Measurements from ENCODE around the gene ADAMTSL1.
"Not testable (repeated sequence)": the region's sequence is repeated elsewhere in the genome, so short reads cannot be mapped to it uniquely, and the experiment has no call there.

ADAMTSL1 gene

DNA sequence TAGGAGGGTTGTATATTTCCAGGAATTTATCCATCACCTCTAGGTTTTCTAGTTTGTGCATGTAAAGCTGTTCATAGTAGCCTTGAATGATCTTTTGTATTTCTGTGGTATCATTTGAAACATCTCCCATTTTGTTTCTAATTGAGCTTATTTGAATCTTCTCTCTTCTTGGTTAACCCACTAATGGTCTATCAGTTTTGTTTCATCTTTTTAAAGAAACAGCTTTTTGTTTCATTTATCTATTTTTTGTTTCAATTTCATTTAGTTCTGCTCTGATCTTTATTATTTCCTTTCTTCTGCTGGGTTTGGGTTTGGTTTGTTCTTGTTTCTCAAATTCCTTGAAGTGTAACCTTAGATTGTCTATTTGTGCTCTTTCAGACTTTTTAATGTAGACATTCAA is 401.0 kb downstream of the ADAMTSL1 start:
- not testable (repeated sequence) for H3K9ac ChIP-seq (ENCODE audit: low read length); H3K27me3 ChIP-seq (ENCODE audit: control insufficient read depth, insufficient read depth, low read length); H3K4me3 ChIP-seq (ENCODE audit: low read length); H3K36me3 ChIP-seq (ENCODE audit: control insufficient read depth, insufficient read depth, low read length); H3K27ac ChIP-seq (ENCODE audit: low read depth, low read length); H3K4me1 ChIP-seq (ENCODE audit: control insufficient read depth, insufficient read depth, low read length)

DNA sequence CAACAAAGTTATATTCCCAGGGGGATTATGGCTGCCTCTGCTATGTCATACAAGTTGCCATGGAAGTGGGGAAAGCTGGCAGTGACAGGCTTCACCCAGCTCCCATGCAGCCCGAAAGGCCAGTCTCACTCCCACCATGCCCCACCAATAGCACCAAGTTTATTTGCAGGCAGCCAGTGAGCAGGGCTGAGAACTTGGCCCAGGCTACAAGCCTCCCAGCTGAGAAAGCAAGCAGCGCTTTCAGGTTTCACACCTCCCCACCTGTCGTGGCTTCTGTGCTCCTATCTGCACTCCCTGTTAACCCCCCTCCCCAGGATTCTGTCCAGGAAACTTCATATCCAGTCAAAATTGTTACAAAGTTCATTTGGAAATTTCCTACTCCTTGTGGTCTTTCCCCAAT is 404.0 kb downstream of the ADAMTSL1 start:
- Histone ChIP-seq H3K27ac (ENCODE audit: low read depth, low read length) (no peak overlapping the region), H3K27me3 (ENCODE audit: control insufficient read depth, insufficient read depth, low read length) (no peaks in the 10 kb centered on the region), H3K36me3 (ENCODE audit: control insufficient read depth, insufficient read depth, low read length) (no peaks in the 10 kb centered on the region), H3K4me1 (ENCODE audit: control insufficient read depth, insufficient read depth, low read length) (no peaks in the 10 kb centered on the region), H3K4me3 (ENCODE audit: low read length) (no peak overlapping the region), H3K9ac (ENCODE audit: low read length) (no peak overlapping the region)

DNA sequence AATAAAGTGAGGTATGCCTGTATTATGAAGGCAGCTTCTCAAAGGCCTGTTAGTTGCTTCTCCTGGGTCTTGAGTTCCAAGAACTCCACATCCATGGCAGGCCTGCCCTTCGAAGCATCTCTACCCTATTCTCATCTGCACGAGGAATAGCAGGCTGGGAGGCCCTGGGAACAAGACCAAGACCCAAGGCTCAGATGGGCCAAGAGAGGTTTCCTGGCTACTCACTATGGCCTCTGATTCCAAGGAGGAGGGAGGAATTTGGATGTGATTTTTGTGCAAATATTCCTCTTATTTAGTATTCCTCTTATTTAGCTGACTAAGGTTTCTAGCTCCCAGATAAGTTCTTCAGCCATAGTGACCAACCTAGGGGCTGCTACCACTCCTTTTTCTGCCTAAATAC is 407.8 kb downstream of the ADAMTSL1 start:
- H3K27me3 ChIP-seq (ENCODE audit: control insufficient read depth, insufficient read depth, low read length), result no peaks in the 10 kb centered on the region
- H3K4me3 ChIP-seq (ENCODE audit: low read length), result no peak overlapping the region
- H3K27ac ChIP-seq (ENCODE audit: low read depth, low read length), result no peak overlapping the region
- no peak overlapping the region for H3K9ac ChIP-seq (ENCODE audit: low read length)
- no peaks in the 10 kb centered on the region for H3K36me3 ChIP-seq (ENCODE audit: control insufficient read depth, insufficient read depth, low read length)
- H3K4me1 ChIP-seq (ENCODE audit: control insufficient read depth, insufficient read depth, low read length), result no peaks in the 10 kb centered on the region

DNA sequence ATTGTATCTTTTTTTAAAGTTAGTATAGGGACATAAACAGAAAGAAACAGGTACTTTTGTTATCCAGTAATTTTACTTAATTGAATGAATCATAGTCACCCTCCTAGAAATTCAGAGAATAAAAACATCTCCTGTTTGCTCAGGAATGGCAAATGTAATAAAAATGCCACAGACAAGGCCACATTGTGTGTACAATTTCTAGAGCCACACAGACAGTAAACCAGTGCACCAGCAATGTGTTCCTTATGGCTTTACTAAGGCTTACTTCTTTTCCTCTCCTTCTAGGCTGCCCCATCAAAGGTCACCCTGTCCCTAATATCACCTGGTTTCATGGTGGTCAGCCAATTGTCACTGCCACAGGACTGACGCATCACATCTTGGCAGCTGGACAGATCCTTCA is 413.6 kb downstream of the ADAMTSL1 start:
- no peaks in the 10 kb centered on the region for H3K27me3 ChIP-seq (ENCODE audit: control insufficient read depth, insufficient read depth, low read length)

DNA sequence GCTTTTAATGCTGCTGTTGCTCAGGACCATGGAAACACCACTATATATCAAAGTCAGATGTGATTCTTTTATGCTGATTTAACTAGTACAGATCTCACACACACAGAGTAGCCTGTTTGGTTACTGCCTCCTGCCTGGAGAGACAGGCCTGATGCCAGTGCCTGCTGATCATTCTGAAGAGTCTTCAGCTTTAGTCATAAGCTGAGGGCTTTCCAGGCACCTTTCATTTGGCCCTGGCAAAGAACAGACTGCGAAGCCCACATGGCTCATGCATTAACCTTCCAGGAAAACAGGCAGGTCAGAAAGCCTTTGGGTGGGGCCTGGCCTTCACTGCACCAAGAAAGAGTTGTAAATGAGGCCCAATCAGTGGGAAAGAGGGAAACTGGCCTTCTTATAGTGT is 414.3 kb downstream of the ADAMTSL1 start:
- H3K36me3 ChIP-seq (ENCODE audit: control insufficient read depth, insufficient read depth, low read length), result no peaks in the 10 kb centered on the region
- H3K4me3 ChIP-seq (ENCODE audit: low read length), result no peak overlapping the region
- no peak overlapping the region for H3K9ac ChIP-seq (ENCODE audit: low read length)
- H3K27me3 ChIP-seq (ENCODE audit: control insufficient read depth, insufficient read depth, low read length), result no peaks in the 10 kb centered on the region
- no peaks in the 10 kb centered on the region for H3K4me1 ChIP-seq (ENCODE audit: control insufficient read depth, insufficient read depth, low read length)
- no peak overlapping the region for H3K27ac ChIP-seq (ENCODE audit: low read depth, low read length)

More for the DNA sequence above, 413.6 kb downstream of the ADAMTSL1 start:
- Histone ChIP-seq H3K36me3 (ENCODE audit: control insufficient read depth, insufficient read depth, low read length) (no peaks in the 10 kb centered on the region), H3K4me3 (ENCODE audit: low read length) (no peak overlapping the region), H3K27ac (ENCODE audit: low read depth, low read length) (no peak overlapping the region), H3K9ac (ENCODE audit: low read length) (no peak overlapping the region), H3K4me1 (ENCODE audit: control insufficient read depth, insufficient read depth, low read length) (no peaks in the 10 kb centered on the region)

DNA sequence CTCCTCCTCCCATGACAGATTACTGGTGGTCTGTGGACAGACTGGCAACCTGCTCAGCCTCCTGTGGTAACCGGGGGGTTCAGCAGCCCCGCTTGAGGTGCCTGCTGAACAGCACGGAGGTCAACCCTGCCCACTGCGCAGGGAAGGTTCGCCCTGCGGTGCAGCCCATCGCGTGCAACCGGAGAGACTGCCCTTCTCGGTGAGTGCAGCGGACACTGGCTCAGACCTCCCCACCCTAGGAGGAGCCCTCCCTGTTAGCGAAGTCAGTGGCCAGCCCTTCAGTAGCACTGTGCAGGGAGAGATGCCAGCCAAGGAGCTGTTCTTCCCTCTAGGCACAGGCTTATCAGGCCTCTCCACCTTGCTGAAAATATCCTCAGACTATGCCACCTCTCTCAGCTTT is 415.6 kb downstream of the ADAMTSL1 start:
- no peaks in the 10 kb centered on the region for H3K4me1 ChIP-seq (ENCODE audit: control insufficient read depth, insufficient read depth, low read length)
- H3K36me3 ChIP-seq (ENCODE audit: control insufficient read depth, insufficient read depth, low read length), result no peaks in the 10 kb centered on the region
- no peak overlapping the region for H3K4me3 ChIP-seq (ENCODE audit: low read length)
- no peak overlapping the region for H3K9ac ChIP-seq (ENCODE audit: low read length)
- H3K27ac ChIP-seq (ENCODE audit: low read depth, low read length), result no peak overlapping the region
- no peaks in the 10 kb centered on the region for H3K27me3 ChIP-seq (ENCODE audit: control insufficient read depth, insufficient read depth, low read length)

DNA sequence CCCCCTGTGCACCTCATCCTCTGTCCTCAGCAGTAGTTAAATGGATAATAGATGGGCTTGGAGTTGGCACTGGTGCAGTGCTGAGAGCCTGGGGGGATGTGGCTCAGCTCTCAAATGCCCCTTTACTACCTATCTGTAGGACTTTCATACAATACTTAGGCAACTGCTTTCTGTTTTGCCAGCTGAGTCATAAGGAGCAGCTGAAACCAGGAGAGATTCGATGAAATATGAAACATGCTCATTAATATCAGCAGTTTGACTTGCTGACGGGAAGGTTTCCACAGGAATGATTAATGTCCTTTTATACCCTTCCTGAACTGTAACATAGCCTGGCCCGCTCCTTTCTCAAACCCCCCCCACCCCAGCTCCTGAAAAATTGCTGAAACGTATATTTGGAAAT is 416.4 kb downstream of the ADAMTSL1 start:
- Histone ChIP-seq H3K36me3 (ENCODE audit: control insufficient read depth, insufficient read depth, low read length) (no peaks in the 10 kb centered on the region), H3K4me3 (ENCODE audit: low read length) (no peak overlapping the region), H3K27ac (ENCODE audit: low read depth, low read length) (no peak overlapping the region), H3K4me1 (ENCODE audit: control insufficient read depth, insufficient read depth, low read length) (no peaks in the 10 kb centered on the region), H3K27me3 (ENCODE audit: control insufficient read depth, insufficient read depth, low read length) (no peaks in the 10 kb centered on the region), H3K9ac (ENCODE audit: low read length) (no peak overlapping the region)

DNA sequence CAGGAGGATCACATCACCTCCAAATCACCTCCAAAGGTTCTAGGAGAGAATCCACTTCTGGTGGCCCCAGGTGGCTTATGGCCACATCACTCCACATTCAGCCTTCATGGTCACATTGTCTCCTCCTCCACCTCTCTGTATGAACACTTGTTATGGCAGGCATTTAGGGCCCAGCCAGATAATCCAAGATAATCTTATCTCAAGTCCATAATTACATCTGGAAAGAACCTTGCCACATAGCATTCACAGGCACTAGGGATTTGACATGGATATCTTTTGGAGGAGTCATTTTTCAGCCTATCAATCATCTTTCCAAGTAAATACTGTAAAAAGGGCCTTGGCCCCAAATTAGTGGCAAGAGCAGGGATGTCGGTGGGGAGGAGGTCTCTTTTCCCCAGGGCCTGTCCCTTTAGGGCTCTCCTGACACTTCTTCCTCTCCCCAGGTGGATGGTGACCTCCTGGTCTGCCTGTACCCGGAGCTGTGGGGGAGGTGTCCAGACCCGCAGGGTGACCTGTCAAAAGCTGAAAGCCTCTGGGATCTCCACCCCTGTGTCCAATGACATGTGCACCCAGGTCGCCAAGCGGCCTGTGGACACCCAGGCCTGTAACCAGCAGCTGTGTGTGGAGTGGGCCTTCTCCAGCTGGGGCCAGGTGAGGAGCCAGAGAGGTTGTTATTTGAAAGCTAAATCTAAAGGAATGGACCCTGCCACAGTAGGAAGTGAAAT is 418.2 kb downstream of the ADAMTSL1 start:
- Histone ChIP-seq H3K36me3 (ENCODE audit: control insufficient read depth, insufficient read depth, low read length) (no peaks in the 10 kb centered on the region), H3K9ac (ENCODE audit: low read length) (no peak overlapping the region), H3K27ac (ENCODE audit: low read depth, low read length) (no peak overlapping the region), H3K4me3 (ENCODE audit: low read length) (no peak overlapping the region), H3K4me1 (ENCODE audit: control insufficient read depth, insufficient read depth, low read length) (no peaks in the 10 kb centered on the region), H3K27me3 (ENCODE audit: control insufficient read depth, insufficient read depth, low read length) (no peaks in the 10 kb centered on the region)

DNA sequence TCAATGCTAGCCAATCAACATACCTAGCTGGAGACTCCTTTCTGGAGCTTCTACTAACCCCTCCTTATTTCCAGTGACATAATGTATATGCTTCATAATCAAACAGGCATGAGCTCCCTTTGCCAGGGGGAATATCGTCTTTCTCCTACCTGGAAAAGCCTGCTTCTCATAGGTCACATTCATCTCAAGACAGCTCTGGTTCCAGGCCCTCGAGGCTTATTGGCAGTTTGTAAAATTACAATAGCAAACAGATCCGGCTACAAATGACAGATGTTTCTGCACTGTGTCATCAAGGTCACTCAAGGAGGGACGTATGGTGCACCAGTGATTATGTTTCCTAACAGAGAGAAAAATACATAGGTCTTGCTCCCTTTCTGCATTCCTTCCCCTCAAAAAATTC is 419.1 kb downstream of the ADAMTSL1 start:
- Histone ChIP-seq H3K9ac (ENCODE audit: low read length) (no peak overlapping the region), H3K27me3 (ENCODE audit: control insufficient read depth, insufficient read depth, low read length) (no peaks in the 10 kb centered on the region), H3K4me1 (ENCODE audit: control insufficient read depth, insufficient read depth, low read length) (no peaks in the 10 kb centered on the region), H3K36me3 (ENCODE audit: control insufficient read depth, insufficient read depth, low read length) (no peaks in the 10 kb centered on the region), H3K4me3 (ENCODE audit: low read length) (no peak overlapping the region), H3K27ac (ENCODE audit: low read depth, low read length) (no peak overlapping the region)

DNA sequence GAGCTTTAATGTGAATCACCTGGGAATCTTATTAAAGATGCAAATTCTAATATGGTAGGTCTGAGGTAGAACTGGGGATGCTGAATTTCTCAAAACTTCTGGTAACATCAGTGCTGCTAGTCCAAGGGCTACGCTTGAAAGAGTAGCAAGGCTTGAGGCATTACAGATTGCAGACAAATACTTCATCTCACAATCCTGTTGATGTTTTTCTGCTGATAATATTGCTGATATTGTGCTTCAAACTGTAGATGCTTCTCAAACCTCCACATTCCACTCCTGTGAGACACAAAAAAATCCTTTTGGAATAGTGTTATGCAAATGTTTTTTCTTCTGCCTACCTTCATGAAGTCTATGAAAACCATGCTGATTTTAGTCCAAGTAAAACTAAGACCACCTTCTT is 419.5 kb downstream of the ADAMTSL1 start:
- Histone ChIP-seq H3K27ac (ENCODE audit: low read depth, low read length) (no peak overlapping the region), H3K9ac (ENCODE audit: low read length) (no peak overlapping the region), H3K36me3 (ENCODE audit: control insufficient read depth, insufficient read depth, low read length) (no peaks in the 10 kb centered on the region), H3K4me1 (ENCODE audit: control insufficient read depth, insufficient read depth, low read length) (no peaks in the 10 kb centered on the region), H3K27me3 (ENCODE audit: control insufficient read depth, insufficient read depth, low read length) (no peaks in the 10 kb centered on the region), H3K4me3 (ENCODE audit: low read length) (no peak overlapping the region)

DNA sequence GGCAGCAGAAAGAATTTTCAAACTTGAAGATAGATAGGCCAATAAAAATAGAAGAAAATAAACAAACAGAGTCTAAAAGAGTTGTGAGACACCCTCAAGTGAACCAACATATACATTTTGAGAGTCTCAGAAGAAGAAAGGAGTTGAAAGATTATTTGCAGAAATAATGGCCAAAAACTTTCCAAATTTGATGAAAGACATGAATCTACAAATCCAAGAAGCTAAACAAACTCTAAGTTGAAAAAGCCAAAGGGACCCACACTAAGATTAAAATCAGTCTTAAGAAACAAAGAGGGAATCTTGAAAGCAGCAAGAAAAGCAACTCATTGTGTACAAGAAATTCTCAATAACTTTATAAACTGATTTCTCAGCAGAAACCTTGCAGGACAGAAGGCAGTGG is 422.1 kb downstream of the ADAMTSL1 start:
- H3K4me1 ChIP-seq (ENCODE audit: control insufficient read depth, insufficient read depth, low read length), result no peaks in the 10 kb centered on the region
- H3K4me3 ChIP-seq (ENCODE audit: low read length), result no peak overlapping the region
- H3K27ac ChIP-seq (ENCODE audit: low read depth, low read length), result no peak overlapping the region
- no peak overlapping the region for H3K9ac ChIP-seq (ENCODE audit: low read length)
- no peaks in the 10 kb centered on the region for H3K27me3 ChIP-seq (ENCODE audit: control insufficient read depth, insufficient read depth, low read length)
- no peaks in the 10 kb centered on the region for H3K36me3 ChIP-seq (ENCODE audit: control insufficient read depth, insufficient read depth, low read length)

DNA sequence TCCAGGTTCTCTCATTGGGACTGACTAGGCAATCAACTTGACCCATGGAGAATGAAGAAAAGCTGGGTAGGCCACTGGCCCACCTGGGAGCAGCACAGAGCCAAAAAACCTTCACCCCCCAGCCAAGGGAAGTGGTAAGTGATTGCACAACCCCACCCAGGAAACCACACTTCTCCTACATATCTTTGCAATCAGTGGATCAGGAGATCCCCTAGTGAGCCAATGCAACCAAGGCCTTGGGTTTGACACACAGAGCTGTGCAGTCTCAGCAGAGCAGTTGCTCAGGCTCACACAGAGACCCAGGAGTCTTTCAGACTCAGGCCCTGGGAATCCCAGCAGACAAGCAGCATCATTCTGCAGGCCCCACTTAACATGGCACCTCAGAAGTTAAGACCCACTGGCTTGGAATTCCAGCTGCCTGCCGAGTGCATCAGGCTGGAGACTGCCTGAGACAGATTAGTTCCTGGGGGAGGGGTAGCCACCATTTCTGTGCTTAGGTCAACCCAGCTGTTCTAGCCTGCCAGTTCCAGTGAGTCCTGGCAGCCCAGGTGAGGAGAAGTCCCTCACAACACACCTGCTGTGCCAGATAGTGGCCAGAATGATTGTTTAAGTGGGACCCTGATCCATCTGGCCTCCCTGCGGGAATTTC is 422.7 kb downstream of the ADAMTSL1 start:
- H3K4me3 ChIP-seq (ENCODE audit: low read length), result no peak overlapping the region
- no peaks in the 10 kb centered on the region for H3K27me3 ChIP-seq (ENCODE audit: control insufficient read depth, insufficient read depth, low read length)
- H3K9ac ChIP-seq (ENCODE audit: low read length), result no peak overlapping the region
- H3K36me3 ChIP-seq (ENCODE audit: control insufficient read depth, insufficient read depth, low read length), result no peaks in the 10 kb centered on the region
- no peak overlapping the region for H3K27ac ChIP-seq (ENCODE audit: low read depth, low read length)
- H3K4me1 ChIP-seq (ENCODE audit: control insufficient read depth, insufficient read depth, low read length), result no peaks in the 10 kb centered on the region

DNA sequence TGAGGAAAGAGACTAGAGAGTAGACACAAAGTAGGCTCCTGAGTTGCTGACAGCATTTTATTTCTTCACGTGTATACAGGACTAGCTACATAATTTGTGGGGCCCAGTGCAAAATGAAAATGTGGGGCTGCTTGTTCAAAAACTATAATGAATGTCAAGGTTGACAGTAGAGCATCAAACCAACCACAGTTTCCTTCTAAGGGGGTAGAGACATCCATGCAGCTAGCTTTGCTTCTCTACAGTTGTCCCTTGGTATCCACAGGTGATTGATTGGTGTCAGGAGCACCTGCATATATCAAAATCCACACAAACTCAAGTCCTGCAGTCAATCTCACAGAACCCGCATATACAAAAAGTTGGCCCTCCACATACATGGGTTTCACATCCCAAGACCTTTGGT is 429.5 kb downstream of the ADAMTSL1 start:
- Histone ChIP-seq H3K27me3 (ENCODE audit: control insufficient read depth, insufficient read depth, low read length) (no peaks in the 10 kb centered on the region), H3K36me3 (ENCODE audit: control insufficient read depth, insufficient read depth, low read length) (peaks cover 2% of the 10 kb centered on the region), H3K4me1 (ENCODE audit: control insufficient read depth, insufficient read depth, low read length) (no peaks in the 10 kb centered on the region), H3K4me3 (ENCODE audit: low read length) (no peak overlapping the region), H3K9ac (ENCODE audit: low read length) (no peak overlapping the region), H3K27ac (ENCODE audit: low read depth, low read length) (no peak overlapping the region)
